ENCODE measurements around the gene NACA. TPM values are rescaled to one million over a fixed set of nuclear protein-coding genes. Genes with fewer than 3 reads are reported as not detected.

NACA gene
- total RNA-seq, 1 experiment from 2014 or later, result 835 TPM

DNA sequence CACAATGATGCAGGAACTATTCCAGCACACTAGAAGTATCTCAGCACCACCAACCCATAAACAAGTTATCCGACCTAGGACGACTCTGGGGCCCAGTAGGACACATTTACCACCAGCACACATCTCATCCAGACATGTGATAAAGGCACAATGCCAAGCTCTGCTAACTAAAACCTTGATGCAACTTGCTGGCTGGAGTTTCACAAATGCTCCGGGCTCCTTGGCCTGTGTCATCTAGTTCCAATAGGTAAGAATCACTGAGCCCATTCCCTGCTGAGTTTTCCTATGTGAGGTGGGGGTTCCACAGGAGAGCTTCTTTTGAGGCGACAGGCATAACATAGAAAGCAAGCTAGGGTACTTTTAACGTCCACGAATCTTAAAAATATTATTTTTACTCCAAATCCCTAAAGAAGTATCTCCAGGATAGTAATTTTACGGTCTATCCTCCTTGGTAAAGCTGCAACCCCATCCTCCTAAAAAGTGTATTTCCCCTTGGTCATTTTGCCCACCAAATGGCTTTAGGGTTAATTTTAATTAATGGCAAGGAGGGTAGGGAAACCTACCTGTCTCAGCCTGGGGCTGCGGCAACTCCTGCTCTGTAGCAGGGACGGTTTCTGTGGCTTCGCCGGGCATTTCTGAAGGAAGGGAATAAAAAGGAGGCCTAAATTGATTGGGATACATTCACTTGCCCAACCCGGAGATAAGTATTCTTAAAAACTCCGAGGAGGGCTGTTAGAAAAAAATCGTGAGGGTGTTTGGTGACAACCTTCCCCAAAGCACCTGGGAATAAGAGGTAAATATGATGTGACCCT is 1.0 kb downstream of the NACA start:
- CTCF ChIA-PET, result interaction anchor here (0.6 to 1.2 kb wide), 2 partner anchors 16 to 36 kb away, joined by 3 read pairs; partner anchors contain the start of gene PTGES3
- DNase-seq, result no peak

DNA sequence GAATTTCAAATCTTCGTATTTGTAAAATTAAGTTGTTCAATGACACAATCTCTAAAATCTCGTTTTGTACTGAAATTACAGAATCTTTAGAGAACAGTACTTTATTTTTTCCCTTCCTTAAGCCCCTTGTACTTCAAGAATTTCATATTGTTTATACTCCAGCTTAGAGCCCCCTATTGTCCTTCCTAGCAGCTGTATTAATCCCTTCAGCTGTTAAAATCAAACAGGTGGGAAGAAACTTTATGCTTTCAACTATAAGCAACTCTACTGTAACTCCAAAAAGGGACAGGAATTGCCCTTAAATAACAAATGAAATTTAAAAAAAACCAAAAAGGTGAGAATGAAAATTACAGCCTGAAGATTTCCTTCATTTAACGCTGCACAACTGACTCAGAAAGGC is 1.7 kb downstream of the NACA start:
- TF ChIP-seq, protein P1, sequence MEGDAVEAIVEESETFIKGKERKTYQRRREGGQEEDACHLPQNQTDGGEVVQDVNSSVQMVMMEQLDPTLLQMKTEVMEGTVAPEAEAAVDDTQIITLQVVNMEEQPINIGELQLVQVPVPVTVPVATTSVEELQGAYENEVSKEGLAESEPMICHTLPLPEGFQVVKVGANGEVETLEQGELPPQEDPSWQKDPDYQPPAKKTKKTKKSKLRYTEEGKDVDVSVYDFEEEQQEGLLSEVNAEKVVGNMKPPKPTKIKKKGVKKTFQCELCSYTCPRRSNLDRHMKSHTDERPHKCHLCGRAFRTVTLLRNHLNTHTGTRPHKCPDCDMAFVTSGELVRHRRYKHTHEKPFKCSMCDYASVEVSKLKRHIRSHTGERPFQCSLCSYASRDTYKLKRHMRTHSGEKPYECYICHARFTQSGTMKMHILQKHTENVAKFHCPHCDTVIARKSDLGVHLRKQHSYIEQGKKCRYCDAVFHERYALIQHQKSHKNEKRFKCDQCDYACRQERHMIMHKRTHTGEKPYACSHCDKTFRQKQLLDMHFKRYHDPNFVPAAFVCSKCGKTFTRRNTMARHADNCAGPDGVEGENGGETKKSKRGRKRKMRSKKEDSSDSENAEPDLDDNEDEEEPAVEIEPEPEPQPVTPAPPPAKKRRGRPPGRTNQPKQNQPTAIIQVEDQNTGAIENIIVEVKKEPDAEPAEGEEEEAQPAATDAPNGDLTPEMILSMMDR (IDR thresholded peaks at IDR 0.05; ENCODE audit: unreplicated experiment), result no peak

More for the DNA sequence above, 1.0 kb downstream of the NACA start:
- no peaks in the 10 kb centered on the region for H3K27me3 Mint-ChIP-seq (ENCODE audit: unreplicated experiment)
- intact Hi-C loops (cut with micrococcal nuclease; ENCODE audit: unreplicated experiment), result loop anchor here (2.0 to 10.0 kb wide), 2 partner anchors 39 to 89 kb away; partner anchors contain the start of gene BAZ2A
- TF ChIP-seq, protein P1 (IDR thresholded peaks at IDR 0.05; ENCODE audit: unreplicated experiment), result no peak
- H3K4me1 Mint-ChIP-seq (ENCODE audit: low read depth, unreplicated experiment), result peaks cover 46% of the 10 kb centered on the region
- H3K9me3 Mint-ChIP-seq (ENCODE audit: low read depth, unreplicated experiment), result no peaks in the 10 kb centered on the region
- H3K4me3 Mint-ChIP-seq (ENCODE audit: low read depth, unreplicated experiment), result peak overlapping the region; percentile 97
- H3K36me3 Mint-ChIP-seq (ENCODE audit: insufficient read depth, unreplicated experiment), result peaks cover 71% of the 10 kb centered on the region
- H3K27ac Mint-ChIP-seq (ENCODE audit: unreplicated experiment), result peak overlapping the region; percentile 99
- no TSS peak for BruUV-seq (replicated peaks)

DNA sequence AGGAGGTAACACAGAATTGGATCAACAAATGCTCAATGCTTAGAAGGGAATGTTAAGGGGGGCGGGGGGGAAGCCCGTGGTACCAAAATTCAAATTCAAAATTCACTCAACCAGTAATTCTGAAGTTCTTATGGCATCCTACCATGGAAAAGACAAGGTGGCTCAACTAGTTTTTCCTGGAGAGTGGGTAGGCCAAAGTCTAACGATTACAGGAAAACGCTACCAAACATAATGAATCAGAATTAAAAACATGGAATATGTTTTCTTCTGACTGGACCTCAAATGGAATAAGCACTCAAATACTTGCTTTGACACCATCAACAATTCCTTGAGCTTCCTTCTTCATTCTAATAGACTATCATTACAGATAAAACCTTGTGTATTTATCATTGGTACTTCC is 2.3 kb downstream of the NACA start:
- BruUV-seq (replicated peaks), result no TSS peak
- intact Hi-C loops (cut with micrococcal nuclease; ENCODE audit: unreplicated experiment), result loop anchor here (10.0 kb wide), 1 partner anchor 88 kb away; the partner anchor contains the start of gene BAZ2A
- Mint-ChIP-seq H3K9me3 (ENCODE audit: low read depth, unreplicated experiment) (no peaks in the 10 kb centered on the region), H3K36me3 (ENCODE audit: insufficient read depth, unreplicated experiment) (peaks cover 68% of the 10 kb centered on the region), H3K27me3 (ENCODE audit: unreplicated experiment) (no peaks in the 10 kb centered on the region), H3K27ac (ENCODE audit: unreplicated experiment) (peak overlapping the region; percentile 89), H3K4me3 (ENCODE audit: low read depth, unreplicated experiment) (peak overlapping the region; percentile 97), H3K4me1 (ENCODE audit: low read depth, unreplicated experiment) (peaks cover 52% of the 10 kb centered on the region)
- DNase-seq, result no peak
- CTCF ChIA-PET, result interaction anchor here (1.0 kb wide), 1 partner anchor 86 kb away, joined by 4 read pairs; no protein-coding TSS in a partner anchor
- TF ChIP-seq, protein P1 (IDR thresholded peaks at IDR 0.05; ENCODE audit: unreplicated experiment), result no peak

More for the DNA sequence above, 1.7 kb downstream of the NACA start:
- peaks cover 73% of the 10 kb centered on the region for H3K36me3 Mint-ChIP-seq (ENCODE audit: insufficient read depth, unreplicated experiment)
- peaks cover 52% of the 10 kb centered on the region for H3K4me1 Mint-ChIP-seq (ENCODE audit: low read depth, unreplicated experiment)
- CTCF ChIA-PET, result interaction anchor here (0.6 to 1.2 kb wide), 3 partner anchors 16 to 87 kb away, joined by 3 to 4 read pairs (median 3); partner anchors contain the start of gene PTGES3
- H3K27ac Mint-ChIP-seq (ENCODE audit: unreplicated experiment), result no peak overlapping the region
- peak overlapping the region; percentile 97 for H3K4me3 Mint-ChIP-seq (ENCODE audit: low read depth, unreplicated experiment)
- no TSS peak for BruUV-seq (replicated peaks)
- no peak for DNase-seq
- no peaks in the 10 kb centered on the region for H3K27me3 Mint-ChIP-seq (ENCODE audit: unreplicated experiment)
- intact Hi-C loops (cut with micrococcal nuclease; ENCODE audit: unreplicated experiment), result loop anchor here (10.0 kb wide), 1 partner anchor 89 kb away; the partner anchor contains the start of gene BAZ2A
- no peaks in the 10 kb centered on the region for H3K9me3 Mint-ChIP-seq (ENCODE audit: low read depth, unreplicated experiment)

DNA sequence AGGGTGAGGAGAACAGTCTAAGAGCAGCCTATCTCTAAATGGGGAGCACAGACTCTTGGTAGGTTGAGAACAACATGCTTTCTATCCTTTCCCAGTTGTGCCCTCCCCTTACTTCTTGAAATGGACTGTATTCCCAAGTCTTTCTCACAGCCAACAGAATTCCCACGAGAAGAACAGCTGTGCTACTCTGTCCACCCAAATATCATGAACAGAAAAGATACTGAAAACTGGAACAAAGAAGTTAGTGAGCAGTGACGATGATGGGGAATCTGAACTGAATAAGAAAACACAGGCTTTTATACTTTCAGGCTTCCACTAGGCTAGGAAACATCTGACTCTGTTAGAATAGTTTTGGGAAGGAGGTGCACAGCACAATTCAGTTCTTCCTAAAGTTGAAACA is 3.4 kb downstream of the NACA start:
- BruUV-seq (replicated peaks), result no TSS peak
- intact Hi-C loops (cut with micrococcal nuclease; ENCODE audit: unreplicated experiment), result loop anchor here (10.0 kb wide), 1 partner anchor 87 kb away; the partner anchor contains the start of gene BAZ2A

More for the DNA sequence above, 3.4 kb downstream of the NACA start:
- DNase-seq, result no peak
- H3K4me3 Mint-ChIP-seq (ENCODE audit: low read depth, unreplicated experiment), result peak overlapping the region; percentile 97
- peaks cover 74% of the 10 kb centered on the region for H3K36me3 Mint-ChIP-seq (ENCODE audit: insufficient read depth, unreplicated experiment)
- no peaks in the 10 kb centered on the region for H3K27me3 Mint-ChIP-seq (ENCODE audit: unreplicated experiment)
- TF ChIP-seq, protein P1 (IDR thresholded peaks at IDR 0.05; ENCODE audit: unreplicated experiment), result no peak
- peaks cover 58% of the 10 kb centered on the region for H3K4me1 Mint-ChIP-seq (ENCODE audit: low read depth, unreplicated experiment)
- peak overlapping the region; percentile 89 for H3K27ac Mint-ChIP-seq (ENCODE audit: unreplicated experiment)
- CTCF ChIA-PET, result no interaction called here
- no peaks in the 10 kb centered on the region for H3K9me3 Mint-ChIP-seq (ENCODE audit: low read depth, unreplicated experiment)
